Endometrial microvascular endothelial cells (primary cell): ENCODE measurements around the gene LRRC8D. TPM values are rescaled to one million over a fixed set of nuclear protein-coding genes. Genes with fewer than 3 reads are reported as not detected.
"Not testable (repeated sequence)": the region's sequence is repeated elsewhere in the genome, so short reads cannot be mapped to it uniquely, and the experiment has no call there.

Experiments used
- in situ Hi-C: cut with HindIII; loops from 2 replicates; pipeline ENCODE4 v1.10.0; 2017; ENCODE audit warnings: low sequenced_read_pairs, low pct_unique_long_range_greater_than_20kb; ENCODE audit errors: inconsistent ontology term
- total RNA-seq: library from RNA; depleted of rRNA; stranded (reverse); fragments of >200 nt; gene quantifications from one replicate; pipeline ENCODE4 v1.2.3, GENCODE V29; 2015; ENCODE audit errors: inconsistent ontology term

The LRRC8D gene
- total RNA-seq, 1 donor from 2014 or later = 28.3 TPM

DNA sequence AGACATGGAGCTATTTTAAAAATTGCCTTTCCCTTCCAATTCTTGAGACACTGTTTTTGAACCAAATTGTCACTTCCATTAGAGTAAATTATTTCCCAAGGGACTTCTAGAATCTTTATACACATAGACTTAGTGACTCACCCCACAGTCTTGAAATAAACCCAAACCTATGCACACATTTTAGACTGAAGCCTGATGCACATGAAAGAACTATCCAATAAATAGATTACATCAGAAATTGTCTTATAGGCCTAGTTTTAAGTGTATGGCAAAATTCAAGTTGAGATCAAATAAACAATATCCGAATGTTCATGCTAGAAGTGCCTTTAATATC lies 141.9 kb downstream of the LRRC8D start:
- in situ Hi-C loops = no loop called here

DNA sequence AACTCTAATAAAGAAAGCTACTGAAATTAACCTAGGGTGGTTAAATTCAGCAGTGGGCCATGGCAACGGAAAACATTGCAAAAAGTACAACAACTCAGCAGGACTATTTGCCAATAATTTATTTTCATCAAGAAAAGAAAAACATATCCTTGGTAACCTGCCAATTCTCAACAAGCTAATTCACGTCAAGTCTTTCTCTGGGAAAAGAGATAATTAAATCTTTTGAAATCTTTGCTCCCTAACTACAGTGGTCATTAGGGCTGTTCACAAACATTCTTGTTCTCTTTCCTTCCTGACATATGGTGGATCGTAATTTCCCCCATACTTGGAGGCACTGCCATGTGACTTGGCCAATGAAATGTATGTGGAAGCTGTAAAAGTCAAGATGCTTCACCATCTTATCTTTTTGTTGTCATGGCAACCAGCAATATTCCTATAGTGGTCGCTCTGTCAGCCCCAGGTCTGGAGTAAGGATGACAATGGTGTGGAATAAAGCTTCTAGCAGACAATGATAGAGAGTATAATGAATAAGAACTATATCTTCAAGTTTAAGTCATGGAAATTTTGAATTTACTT lies 144.4 kb downstream of the LRRC8D start:
- in situ Hi-C loops = no loop called here

DNA sequence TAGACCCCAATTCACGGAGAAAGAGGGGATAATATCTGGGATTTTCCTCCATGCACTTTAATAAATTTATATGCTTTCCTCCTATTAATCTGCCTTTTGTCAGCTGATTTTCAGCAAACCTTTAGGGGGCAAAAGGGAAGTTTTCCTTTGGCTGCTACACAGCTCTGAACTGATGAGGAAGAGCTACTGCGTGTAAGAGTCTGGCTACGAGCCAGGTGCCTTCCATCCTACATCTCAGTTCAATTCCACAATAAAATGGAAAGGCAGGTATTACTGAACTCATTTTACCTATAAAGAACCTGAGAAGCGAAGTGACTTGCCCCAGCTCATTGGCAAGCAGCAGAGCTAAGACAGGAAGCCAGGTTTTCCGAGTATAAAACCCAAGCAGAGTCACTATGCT lies 145.8 kb downstream of the LRRC8D start:
- in situ Hi-C loops = no loop called here

- in situ Hi-C loops = no loop called here
Measured at GRCh38 chr1:89971600-89971999, 150.8 kb downstream of the LRRC8D start.

DNA sequence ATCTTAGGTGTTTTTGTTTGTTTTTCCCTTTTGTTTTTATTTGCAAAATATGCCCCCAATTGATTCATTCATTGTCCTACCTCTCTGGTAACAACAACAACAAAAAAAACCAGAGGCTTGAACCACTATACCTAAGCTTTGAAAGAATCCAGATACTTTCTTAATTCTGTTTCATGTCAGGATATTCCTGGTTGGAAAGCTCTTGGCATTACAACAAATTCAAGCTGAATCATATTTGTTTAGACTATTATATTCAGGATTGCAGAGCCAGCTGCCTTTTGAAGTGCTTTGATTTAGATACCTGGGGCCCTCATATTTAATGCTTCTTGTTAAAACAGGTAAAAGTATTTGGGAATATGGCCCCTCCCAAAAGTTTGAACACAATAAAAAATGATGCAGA lies 151.2 kb downstream of the LRRC8D start:
- in situ Hi-C loops = no loop called here

DNA sequence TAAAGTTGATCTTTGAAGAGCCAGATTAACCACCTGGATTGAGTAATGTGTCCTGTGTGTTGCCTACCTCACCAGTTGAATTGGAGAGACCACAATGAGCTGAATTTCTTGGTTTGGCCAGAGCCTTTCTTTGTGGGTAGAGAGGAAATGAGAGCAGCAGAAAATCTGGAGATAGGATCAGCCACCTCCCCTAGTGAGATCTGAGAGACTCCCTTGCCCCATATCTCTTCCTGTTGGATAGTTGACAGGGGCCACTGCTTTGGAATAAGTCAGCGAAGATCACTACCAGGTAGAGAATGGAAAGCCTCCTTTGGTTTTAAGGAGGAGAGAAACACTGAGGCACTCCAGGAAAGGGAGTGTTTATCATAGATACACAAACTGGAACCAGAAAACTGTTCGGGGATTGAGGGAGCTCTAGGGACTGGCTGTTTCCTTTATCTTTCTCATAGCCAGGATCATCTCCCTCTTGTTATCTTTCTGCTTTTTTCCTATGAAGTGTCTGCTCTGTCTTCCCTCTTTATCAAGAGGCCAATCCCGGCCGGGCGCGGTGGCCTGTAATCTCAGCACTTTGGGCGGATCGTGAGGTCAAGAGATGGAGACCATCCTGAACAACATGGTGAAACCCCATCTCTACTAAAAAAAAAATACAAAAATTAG lies 152.8 kb downstream of the LRRC8D start:
- in situ Hi-C loops = no loop called here

- in situ Hi-C loops = no loop called here
Measured at GRCh38 chr1:89974256-89974655, 153.4 kb downstream of the LRRC8D start.

GRCh38 chr1:89974696-89975470 lies 154.1 kb downstream of the LRRC8D start:
- in situ Hi-C loops = no loop called here

GRCh38 chr1:89975540-89976125 lies 154.8 kb downstream of the LRRC8D start:
- in situ Hi-C loops = no loop called here

- in situ Hi-C loops = no loop called here
Measured at GRCh38 chr1:89978755-89979154, 157.9 kb downstream of the LRRC8D start.

GRCh38 chr1:89980605-89981004 lies 159.8 kb downstream of the LRRC8D start:
- in situ Hi-C loops = no loop called here

- in situ Hi-C loops = not testable (repeated sequence)
Measured at GRCh38 chr1:89982846-89983245, 162.0 kb downstream of the LRRC8D start.

GRCh38 chr1:89984564-89985116 lies 163.8 kb downstream of the LRRC8D start:
- in situ Hi-C loops = not testable (repeated sequence)

DNA sequence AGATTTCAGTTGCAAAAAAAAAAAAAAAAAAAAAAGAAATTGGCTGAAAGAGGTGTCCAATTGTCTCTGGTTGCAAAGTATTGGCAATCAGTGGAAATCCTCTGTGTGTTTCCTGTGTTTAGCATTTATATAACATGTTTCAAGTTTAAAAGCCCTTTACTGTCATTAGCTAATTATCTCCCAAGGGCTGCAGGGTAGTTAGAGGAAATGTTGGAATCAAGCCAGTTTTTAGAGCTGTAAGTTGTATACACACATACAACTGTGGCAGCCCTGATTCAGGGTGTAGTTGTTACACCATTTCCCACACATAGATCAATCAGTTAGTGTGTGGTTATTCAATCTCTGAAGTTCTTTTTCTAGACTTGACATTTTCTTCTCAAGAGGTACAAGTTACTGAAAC lies 165.2 kb downstream of the LRRC8D start:
- in situ Hi-C loops = no loop called here

Other genes with a start within 250 kb of the LRRC8D start
- gene LRRC8C, start 187.9 kb upstream of the LRRC8D start, total RNA-seq = 32.2 TPM
- 5.5 TPM for gene ZNF326, start 174.1 kb downstream of the LRRC8D start, total RNA-seq